OCI-LY1 (cell line): ENCODE measurements around the gene PA2G4.
"Not testable (repeated sequence)": the region's sequence is repeated elsewhere in the genome, so short reads cannot be mapped to it uniquely, and the experiment has no call there.

ENCODE experiments used
- EZH2 ChIP-seq: fragments of 200-600 bp; sonication (generic), shearing (Covaris generic); IDR thresholded peaks from 2 replicates; pipeline ENCODE4 v1.8.0; 2017; ENCODE audit warnings: borderline replicate concordance, mixed run types, mild to moderate bottlenecking, antibody characterized with exemption, low read length, moderate library complexity, mixed read lengths
- TF ChIP-seq, protein P1 (sequence below): fragments of 200-600 bp; sonication (generic), shearing (Covaris generic); IDR thresholded peaks from 2 replicates; pipeline ENCODE4 v1.5.1; 2017; ENCODE audit warnings: mild to moderate bottlenecking, antibody characterized with exemption, low read length, moderate library complexity, mixed read lengths

- TF ChIP-seq EZH2, result not testable (repeated sequence)
- TF ChIP-seq, protein P1, sequence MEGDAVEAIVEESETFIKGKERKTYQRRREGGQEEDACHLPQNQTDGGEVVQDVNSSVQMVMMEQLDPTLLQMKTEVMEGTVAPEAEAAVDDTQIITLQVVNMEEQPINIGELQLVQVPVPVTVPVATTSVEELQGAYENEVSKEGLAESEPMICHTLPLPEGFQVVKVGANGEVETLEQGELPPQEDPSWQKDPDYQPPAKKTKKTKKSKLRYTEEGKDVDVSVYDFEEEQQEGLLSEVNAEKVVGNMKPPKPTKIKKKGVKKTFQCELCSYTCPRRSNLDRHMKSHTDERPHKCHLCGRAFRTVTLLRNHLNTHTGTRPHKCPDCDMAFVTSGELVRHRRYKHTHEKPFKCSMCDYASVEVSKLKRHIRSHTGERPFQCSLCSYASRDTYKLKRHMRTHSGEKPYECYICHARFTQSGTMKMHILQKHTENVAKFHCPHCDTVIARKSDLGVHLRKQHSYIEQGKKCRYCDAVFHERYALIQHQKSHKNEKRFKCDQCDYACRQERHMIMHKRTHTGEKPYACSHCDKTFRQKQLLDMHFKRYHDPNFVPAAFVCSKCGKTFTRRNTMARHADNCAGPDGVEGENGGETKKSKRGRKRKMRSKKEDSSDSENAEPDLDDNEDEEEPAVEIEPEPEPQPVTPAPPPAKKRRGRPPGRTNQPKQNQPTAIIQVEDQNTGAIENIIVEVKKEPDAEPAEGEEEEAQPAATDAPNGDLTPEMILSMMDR, result not testable (repeated sequence)
Observed at GRCh38 chr12:56059964-56060363, 44.4 kb upstream of the PA2G4 start.
